HG03025 (cell line): ENCODE data around the gene CC2D1B.
"Not testable (repeated sequence)": the region's sequence is repeated elsewhere in the genome, so short reads cannot be mapped to it uniquely, and the experiment has no call there.

ENCODE experiments used
- ATAC-seq: cut with Tn5 transposase; IDR thresholded peaks from one replicate; pipeline ENCODE4 v1.9.1; 2021; ENCODE audit warnings: mild to moderate bottlenecking, moderate library complexity; ENCODE audit not compliant: unreplicated experiment, low FRiP score

The CC2D1B gene

GRCh38 chr1:52365746-52366516 is at the start of gene CC2D1B:
CC2D1B (minus strand) TSS chr1:52366205; CDS start chr1:52364620, 1,585 bp downstream.
- ATAC-seq: peak; percentile 92

- ATAC-seq: no peak
Measured at GRCh38 chr1:52414942-52415341, 48.9 kb upstream of the CC2D1B start.

- ATAC-seq: no peak
Measured at GRCh38 chr1:52413410-52413989, 47.5 kb upstream of the CC2D1B start.

- no peak for ATAC-seq
Measured at GRCh38 chr1:52404975-52405338, 39.0 kb upstream of the CC2D1B start.

GRCh38 chr1:52404116-52404974 is 38.3 kb upstream of the CC2D1B start, which contains the start of the genes ORC1 and PRPF38A:
ORC1 (minus strand) TSS chr1:52404423; CDS start chr1:52402223, 2,200 bp downstream.
PRPF38A (plus strand) TSS chr1:52404602; CDS start chr1:52404750, 148 bp downstream.
- peak; percentile 95 for ATAC-seq

- ATAC-seq: peak; percentile 2
Measured at GRCh38 chr1:52403566-52404115, 37.6 kb upstream of the CC2D1B start.

- ATAC-seq: no peak
Measured at GRCh38 chr1:52402860-52403240, 36.8 kb upstream of the CC2D1B start.

GRCh38 chr1:52400131-52400530 is 34.1 kb upstream of the CC2D1B start:
- ATAC-seq: no peak

- ATAC-seq: no peak
Measured at GRCh38 chr1:52399629-52400028, 33.6 kb upstream of the CC2D1B start.

GRCh38 chr1:52393174-52393573 is 27.2 kb upstream of the CC2D1B start:
- ATAC-seq: no peak

GRCh38 chr1:52386458-52386857 is 20.5 kb upstream of the CC2D1B start:
- ATAC-seq: no peak

GRCh38 chr1:52385376-52385775 is 19.4 kb upstream of the CC2D1B start:
- ATAC-seq: no peak

GRCh38 chr1:52369851-52370250 is 3.8 kb upstream of the CC2D1B start:
- not testable (repeated sequence) for ATAC-seq

GRCh38 chr1:52368383-52369172 is 2.6 kb upstream of the CC2D1B start:
- no peak for ATAC-seq

- ATAC-seq: no peak
Measured at GRCh38 chr1:52367272-52367671, 1.3 kb upstream of the CC2D1B start.

- ATAC-seq: no peak
Measured at GRCh38 chr1:52366517-52366827, 467 bp upstream of the CC2D1B start.

GRCh38 chr1:52365071-52365745 is 797 bp downstream of the CC2D1B start:
- ATAC-seq: no peak

- no peak for ATAC-seq
Measured at GRCh38 chr1:52364235-52364839, 1.7 kb downstream of the CC2D1B start.

- ATAC-seq: no peak
Measured at GRCh38 chr1:52360595-52360968, 5.4 kb downstream of the CC2D1B start.
